ENCODE measurements around the gene ARHGEF40.
"Not testable (repeated sequence)": the region's sequence is repeated elsewhere in the genome, so short reads cannot be mapped to it uniquely, and the experiment has no call there.

Gene ARHGEF40

DNA sequence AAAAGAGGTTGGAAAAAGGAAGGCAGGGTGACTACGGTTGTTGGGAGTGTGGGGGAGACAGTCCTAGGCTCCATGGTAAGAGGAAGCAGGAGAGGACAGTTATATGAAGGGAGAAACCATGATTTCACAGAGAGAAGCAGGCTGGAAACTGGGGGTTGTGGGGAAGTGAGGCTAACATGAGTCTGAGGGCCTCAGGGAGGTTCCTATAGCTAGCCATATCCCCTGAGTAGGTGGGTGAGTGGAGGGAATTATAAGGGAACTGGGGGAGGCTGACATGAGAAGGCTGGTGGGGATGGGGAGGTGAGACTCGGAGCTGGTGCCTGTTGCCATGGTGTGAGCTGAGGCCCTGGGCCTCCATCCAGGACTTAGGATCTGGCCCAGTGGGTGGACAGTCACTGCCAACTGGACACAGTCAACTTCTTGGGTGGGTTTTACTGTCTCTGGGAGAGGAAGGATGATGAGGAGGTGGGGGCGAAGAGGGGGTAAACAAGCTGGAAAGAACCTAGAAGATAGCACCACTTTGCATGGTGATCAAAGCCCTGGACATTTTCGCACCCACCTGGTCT, 36.9 kb upstream of the ARHGEF40 start:
- no peak overlapping the region for H3K4me3 Mint-ChIP-seq
- H3K4me1 Mint-ChIP-seq (ENCODE audit: low read depth) = no peaks in the 10 kb centered on the region
- no peak for DNase-seq
- no peaks in the 10 kb centered on the region for H3K27me3 Mint-ChIP-seq
- no peaks in the 10 kb centered on the region for H3K9me3 Mint-ChIP-seq
- H3K36me3 Mint-ChIP-seq (ENCODE audit: low read depth) = no peaks in the 10 kb centered on the region
- no peak overlapping the region for H3K27ac Mint-ChIP-seq

DNA sequence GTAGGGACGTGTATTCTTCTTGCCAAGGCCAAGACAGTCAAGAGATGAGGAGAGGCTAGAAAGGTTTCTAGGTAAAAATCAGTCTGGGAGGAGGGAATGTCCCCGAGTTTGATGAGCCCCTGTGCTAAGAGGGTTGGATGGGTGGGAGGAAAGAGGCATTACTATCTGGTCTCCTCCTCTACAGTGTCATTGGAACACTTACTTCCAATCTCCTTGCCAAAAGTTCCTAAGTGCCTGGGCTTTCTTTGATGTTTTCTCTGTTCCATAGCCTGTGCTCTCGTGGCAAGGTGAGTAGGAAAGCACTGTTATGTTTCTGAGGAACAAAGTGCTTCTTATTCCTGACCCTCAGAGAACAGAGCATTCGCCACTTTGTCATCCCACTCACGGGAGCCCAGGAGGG, 35.4 kb upstream of the ARHGEF40 start, which contains the start of gene RNASE13:
Gene RNASE13, minus strand, starts transcription at position 101 of the 400 bp plus-strand sequence. CDS start 519 bp downstream, outside the sequence.
- H3K4me3 Mint-ChIP-seq = no peak within 1 kb of the TSS
- H3K9me3 Mint-ChIP-seq = no peaks in the 10 kb centered on the region
- H3K27ac Mint-ChIP-seq = no peak within 1 kb of the TSS
- no peaks in the 10 kb centered on the region for H3K27me3 Mint-ChIP-seq
- H3K36me3 Mint-ChIP-seq (ENCODE audit: low read depth) = no peaks in the 10 kb centered on the region
- DNase-seq = no peak
- H3K4me1 Mint-ChIP-seq (ENCODE audit: low read depth) = no peaks in the 10 kb centered on the region

DNA sequence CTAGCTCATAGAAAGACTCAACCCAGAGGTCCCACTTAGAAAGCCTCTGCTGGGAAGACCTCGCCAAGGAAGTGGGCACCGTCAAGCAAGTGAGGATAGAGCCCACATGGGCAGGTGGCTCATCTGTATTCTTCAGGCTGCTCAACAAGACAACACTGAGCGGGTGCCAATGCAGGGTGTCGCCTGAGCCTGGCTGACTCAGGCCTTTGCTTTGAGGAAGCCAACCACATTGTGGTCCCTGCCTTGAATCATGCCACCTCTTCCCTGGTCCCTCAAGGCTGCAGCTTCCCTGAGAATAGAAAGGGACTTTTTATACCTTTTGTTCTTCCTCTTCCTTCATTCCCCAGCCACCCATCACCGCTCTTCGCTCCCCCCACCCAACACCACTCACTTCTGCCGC, 33.4 kb upstream of the ARHGEF40 start:
- DNase-seq = no peak
- H3K4me1 Mint-ChIP-seq (ENCODE audit: low read depth) = no peaks in the 10 kb centered on the region
- no peaks in the 10 kb centered on the region for H3K9me3 Mint-ChIP-seq
- H3K27ac Mint-ChIP-seq = no peak overlapping the region
- H3K4me3 Mint-ChIP-seq = no peak overlapping the region
- no peaks in the 10 kb centered on the region for H3K27me3 Mint-ChIP-seq
- H3K36me3 Mint-ChIP-seq (ENCODE audit: low read depth) = no peaks in the 10 kb centered on the region

- no peaks in the 10 kb centered on the region for H3K9me3 Mint-ChIP-seq
- no peaks in the 10 kb centered on the region for H3K4me1 Mint-ChIP-seq (ENCODE audit: low read depth)
- H3K36me3 Mint-ChIP-seq (ENCODE audit: low read depth) = no peaks in the 10 kb centered on the region
- DNase-seq = no peak
- no peak overlapping the region for H3K27ac Mint-ChIP-seq
- H3K4me3 Mint-ChIP-seq = no peak overlapping the region
- no peaks in the 10 kb centered on the region for H3K27me3 Mint-ChIP-seq
Observed at GRCh38 chr14:21037156-21037555, 32.9 kb upstream of the ARHGEF40 start.

DNA sequence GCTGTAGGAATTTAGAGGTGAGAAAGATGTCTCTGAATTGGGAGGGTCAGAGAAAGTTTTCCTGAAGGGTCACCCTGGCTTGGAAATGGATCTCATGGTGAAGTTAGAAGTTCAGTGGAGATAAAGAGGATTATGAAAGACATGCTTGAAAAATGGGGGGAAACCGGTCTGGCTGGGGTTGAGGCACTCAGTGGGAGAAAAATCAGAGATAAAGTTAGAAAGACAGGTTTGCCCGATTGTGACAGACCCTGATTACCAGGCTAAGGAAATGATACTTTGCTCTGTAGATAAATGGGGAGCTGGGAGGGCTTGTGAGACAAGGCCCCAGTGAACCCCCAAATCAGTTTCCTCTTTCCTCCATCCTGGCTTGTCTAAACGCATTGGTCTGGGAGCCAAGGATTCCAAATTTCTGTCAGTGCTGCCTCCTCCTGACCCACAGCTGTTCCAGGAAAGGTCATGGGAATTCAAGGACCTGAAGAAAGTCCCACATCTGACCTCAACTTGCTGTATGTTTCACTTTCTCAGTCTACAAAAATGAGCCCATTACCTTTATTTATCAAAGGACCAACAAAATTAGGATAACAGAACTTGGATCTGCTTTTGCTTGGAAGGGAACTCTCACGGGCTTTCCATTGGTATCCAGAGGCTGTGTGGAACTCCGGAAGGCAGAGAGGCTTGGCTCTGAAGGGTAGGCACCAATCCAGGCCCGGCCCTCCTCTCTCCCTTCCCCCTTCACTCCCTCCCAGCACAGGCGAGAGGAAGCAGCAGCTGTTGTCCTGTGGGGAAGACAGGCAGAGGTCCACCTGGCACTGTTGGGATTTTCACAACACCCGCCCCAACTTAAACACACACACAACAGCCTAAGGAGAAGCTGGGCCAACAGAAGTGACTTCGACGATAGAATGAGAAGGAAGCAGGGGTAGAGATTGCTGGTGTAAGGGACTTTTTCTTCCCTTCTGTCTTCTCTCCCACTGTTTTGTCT, 31.4 kb upstream of the ARHGEF40 start:
- DNase-seq = no peak
- Mint-ChIP-seq H3K4me1 (ENCODE audit: low read depth) (no peaks in the 10 kb centered on the region), H3K9me3 (no peaks in the 10 kb centered on the region), H3K27me3 (peaks cover 8% of the 10 kb centered on the region), H3K27ac (no peak overlapping the region), H3K4me3 (no peak overlapping the region), H3K36me3 (ENCODE audit: low read depth) (no peaks in the 10 kb centered on the region)

DNA sequence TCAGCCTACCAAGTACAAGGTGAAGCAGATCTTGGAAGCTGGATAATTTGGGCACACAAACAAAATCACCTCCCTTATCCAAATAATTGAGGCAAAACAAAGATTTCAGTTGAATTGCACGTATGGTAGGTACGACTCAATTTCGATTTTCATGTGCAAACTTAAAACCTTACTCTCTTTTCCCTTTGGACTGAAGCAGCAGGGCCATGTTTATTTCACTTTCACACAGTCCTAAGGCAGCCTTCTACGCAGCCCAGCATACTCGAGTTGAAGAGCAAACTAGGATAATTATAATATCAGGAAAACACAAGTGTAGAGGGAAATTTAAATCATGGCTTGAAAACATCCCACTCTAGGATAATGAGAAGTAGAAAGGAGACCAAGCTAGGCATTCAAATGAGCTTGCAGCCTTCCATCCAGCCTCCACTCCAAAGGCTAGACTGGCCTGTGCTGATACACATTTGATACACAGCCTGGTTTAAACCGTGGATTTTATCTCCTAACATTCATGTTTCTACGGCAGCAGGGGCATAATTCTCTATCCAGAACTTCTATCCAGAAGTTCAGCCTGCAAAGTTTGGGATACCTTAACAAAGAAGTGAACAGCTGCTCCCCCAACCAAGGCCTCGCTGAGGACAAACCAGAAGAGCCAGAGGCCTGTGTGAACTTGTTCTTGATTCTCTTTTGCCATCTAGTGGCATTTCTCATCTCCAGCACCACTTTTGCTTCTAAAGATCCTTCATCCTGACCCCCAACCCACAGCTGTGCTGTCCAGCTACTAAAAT, 30.3 kb upstream of the ARHGEF40 start:
- H3K4me3 Mint-ChIP-seq = no peak overlapping the region
- peaks cover 10% of the 10 kb centered on the region for H3K27me3 Mint-ChIP-seq
- H3K36me3 Mint-ChIP-seq (ENCODE audit: low read depth) = no peaks in the 10 kb centered on the region
- DNase-seq = no peak
- H3K9me3 Mint-ChIP-seq = no peaks in the 10 kb centered on the region
- H3K4me1 Mint-ChIP-seq (ENCODE audit: low read depth) = peaks cover 7% of the 10 kb centered on the region
- no peak overlapping the region for H3K27ac Mint-ChIP-seq

GRCh38 chr14:21040370-21040925, 29.7 kb upstream of the ARHGEF40 start:
- no peak overlapping the region for H3K27ac Mint-ChIP-seq
- H3K36me3 Mint-ChIP-seq (ENCODE audit: low read depth) = no peaks in the 10 kb centered on the region
- H3K9me3 Mint-ChIP-seq = no peaks in the 10 kb centered on the region
- peaks cover 10% of the 10 kb centered on the region for H3K27me3 Mint-ChIP-seq
- DNase-seq = no peak
- no peak overlapping the region for H3K4me3 Mint-ChIP-seq
- H3K4me1 Mint-ChIP-seq (ENCODE audit: low read depth) = peaks cover 7% of the 10 kb centered on the region

DNA sequence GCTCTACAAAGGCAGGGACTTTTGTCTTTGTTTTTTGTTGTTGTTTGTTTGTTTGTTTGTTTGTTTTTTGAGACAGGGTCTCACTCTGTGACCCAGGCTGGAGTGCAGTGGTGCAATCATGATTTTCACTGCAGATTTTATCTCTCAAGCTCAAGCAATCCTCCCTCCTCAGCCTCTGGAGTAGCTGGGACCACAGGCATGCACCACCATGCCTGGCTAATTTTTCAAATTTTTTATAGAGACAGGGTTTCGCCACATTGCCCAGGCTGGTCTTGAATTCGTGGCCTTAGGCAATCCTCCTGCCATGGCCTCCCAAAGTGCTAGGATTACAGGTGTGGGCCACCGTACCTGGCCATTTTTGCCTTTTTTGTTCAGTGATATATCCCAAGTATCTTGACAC, 29.2 kb upstream of the ARHGEF40 start:
- not testable (repeated sequence) for H3K9me3 Mint-ChIP-seq; H3K36me3 Mint-ChIP-seq (ENCODE audit: low read depth); H3K27ac Mint-ChIP-seq; H3K4me1 Mint-ChIP-seq (ENCODE audit: low read depth); H3K4me3 Mint-ChIP-seq; DNase-seq
- H3K27me3 Mint-ChIP-seq = peaks cover 10% of the 10 kb centered on the region

- peaks cover 10% of the 10 kb centered on the region for H3K27me3 Mint-ChIP-seq
- H3K27ac Mint-ChIP-seq = no peak within 1 kb of the TSS
- peaks cover 7% of the 10 kb centered on the region for H3K4me1 Mint-ChIP-seq (ENCODE audit: low read depth)
- no peaks in the 10 kb centered on the region for H3K36me3 Mint-ChIP-seq (ENCODE audit: low read depth)
- H3K9me3 Mint-ChIP-seq = no peaks in the 10 kb centered on the region
- no peak for DNase-seq
- H3K4me3 Mint-ChIP-seq = no peak within 1 kb of the TSS
Observed at GRCh38 chr14:21041676-21042433, 28.2 kb upstream of the ARHGEF40 start, which contains the start of gene RNASE7. Gene RNASE7 (plus strand): TSS chr14:21042362. CDS start chr14:21042993, 631 bp downstream.

GRCh38 chr14:21042918-21043317, 27.2 kb upstream of the ARHGEF40 start:
- Mint-ChIP-seq H3K4me3 (no peak overlapping the region), H3K27me3 (peaks cover 13% of the 10 kb centered on the region), H3K9me3 (no peaks in the 10 kb centered on the region), H3K27ac (no peak overlapping the region), H3K36me3 (ENCODE audit: low read depth) (no peaks in the 10 kb centered on the region), H3K4me1 (ENCODE audit: low read depth) (peaks cover 7% of the 10 kb centered on the region)
- DNase-seq = no peak

DNA sequence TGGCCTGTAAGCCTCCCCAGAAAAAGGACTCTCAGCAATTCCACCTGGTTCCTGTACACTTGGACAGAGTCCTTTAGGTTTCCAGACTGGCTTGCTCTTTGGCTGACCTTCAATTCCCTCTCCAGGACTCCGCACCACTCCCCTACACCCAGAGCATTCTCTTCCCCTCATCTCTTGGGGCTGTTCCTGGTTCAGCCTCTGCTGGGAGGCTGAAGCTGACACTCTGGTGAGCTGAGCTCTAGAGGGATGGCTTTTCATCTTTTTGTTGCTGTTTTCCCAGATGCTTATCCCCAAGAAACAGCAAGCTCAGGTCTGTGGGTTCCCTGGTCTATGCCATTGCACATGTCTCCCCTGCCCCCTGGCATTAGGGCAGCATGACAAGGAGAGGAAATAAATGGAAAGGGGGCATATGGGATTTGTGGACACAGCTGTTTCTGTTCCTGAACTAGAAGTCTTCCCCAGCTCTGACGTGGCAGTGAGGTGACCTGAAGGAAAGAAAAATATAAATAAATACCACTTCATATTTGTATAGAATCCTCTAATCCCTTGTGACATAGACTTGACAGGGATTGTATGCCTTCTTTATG, 26.6 kb upstream of the ARHGEF40 start:
- Mint-ChIP-seq H3K27me3 (peaks cover 16% of the 10 kb centered on the region), H3K4me3 (no peak overlapping the region), H3K4me1 (ENCODE audit: low read depth) (peaks cover 7% of the 10 kb centered on the region), H3K27ac (no peak overlapping the region), H3K9me3 (no peaks in the 10 kb centered on the region), H3K36me3 (ENCODE audit: low read depth) (no peaks in the 10 kb centered on the region)
- no peak for DNase-seq

DNA sequence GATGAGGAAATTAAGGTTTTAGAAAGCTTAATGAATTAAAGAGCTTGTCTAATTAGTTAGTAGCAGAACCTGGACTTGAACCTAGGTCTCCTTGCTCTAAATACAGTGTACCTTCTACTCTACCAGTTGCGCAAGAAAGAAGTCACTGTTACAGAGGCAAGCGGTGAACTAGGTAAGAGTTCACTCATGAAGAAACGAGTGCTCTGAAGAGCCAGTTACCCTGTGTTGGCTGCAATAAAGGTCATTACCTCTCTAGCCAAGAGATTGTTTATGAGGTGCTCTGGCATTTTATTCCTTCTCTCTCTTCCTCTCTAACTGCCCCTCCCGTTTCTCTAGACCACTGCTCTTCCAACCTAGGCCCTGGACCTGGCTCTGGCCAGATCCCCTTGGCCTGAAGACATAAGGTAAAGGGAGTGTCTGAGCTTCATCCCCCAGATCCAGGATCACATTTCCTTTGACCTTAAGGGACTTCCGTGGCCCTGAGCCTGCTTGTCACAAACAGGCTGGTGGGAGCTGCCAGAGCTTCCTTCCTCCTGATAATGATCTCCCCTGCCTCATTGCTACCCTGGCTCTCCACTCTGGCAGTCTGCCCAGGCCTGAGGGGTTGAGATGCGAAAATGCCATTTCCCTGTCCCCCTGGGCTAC, 26.0 kb upstream of the ARHGEF40 start:
- H3K36me3 Mint-ChIP-seq (ENCODE audit: low read depth) = no peaks in the 10 kb centered on the region
- H3K4me3 Mint-ChIP-seq = no peak overlapping the region
- no peak for DNase-seq
- H3K4me1 Mint-ChIP-seq (ENCODE audit: low read depth) = peaks cover 7% of the 10 kb centered on the region
- H3K9me3 Mint-ChIP-seq = no peaks in the 10 kb centered on the region
- no peak overlapping the region for H3K27ac Mint-ChIP-seq
- H3K27me3 Mint-ChIP-seq = peaks cover 17% of the 10 kb centered on the region

DNA sequence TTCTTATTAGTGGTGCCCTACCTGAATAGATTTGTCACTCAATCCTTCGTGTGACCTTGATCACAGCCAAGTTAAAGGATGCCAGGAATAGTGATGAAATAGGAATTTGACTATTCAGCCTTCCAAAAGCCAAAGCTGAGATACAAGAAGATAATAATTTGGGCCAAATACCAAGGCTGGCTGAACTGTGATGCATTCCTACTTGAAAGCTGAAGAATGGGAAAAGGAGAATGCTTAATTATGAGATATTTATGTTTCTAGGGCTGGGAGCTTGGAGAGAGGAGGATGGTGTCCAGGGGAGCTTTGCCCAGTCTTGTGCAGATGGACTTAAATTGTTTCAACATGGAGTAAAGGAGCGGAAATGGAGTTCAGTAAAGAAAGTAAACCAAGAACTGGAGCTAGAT, 22.7 kb upstream of the ARHGEF40 start:
- H3K27ac Mint-ChIP-seq = no peak overlapping the region
- H3K9me3 Mint-ChIP-seq = no peaks in the 10 kb centered on the region
- H3K27me3 Mint-ChIP-seq = peaks cover 27% of the 10 kb centered on the region
- H3K4me1 Mint-ChIP-seq (ENCODE audit: low read depth) = peaks cover 7% of the 10 kb centered on the region
- no peaks in the 10 kb centered on the region for H3K36me3 Mint-ChIP-seq (ENCODE audit: low read depth)
- DNase-seq = no peak
- no peak overlapping the region for H3K4me3 Mint-ChIP-seq
